K562 treated with DMSO at 1 percent for 48 hours (cell line): Measurements from ENCODE around the gene CYP26A1. TPM values are rescaled to one million over a fixed set of nuclear protein-coding genes. Genes with fewer than 3 reads are reported as not detected.

ENCODE experiments used
- total RNA-seq: library from RNA; unstranded; fragments of 300-600 nt; gene quantifications from 2 replicates; pipeline ENCODE4 v1.2.3, GENCODE V29; 2022; ENCODE audit warnings: low replicate concordance; ENCODE audit errors: extremely low read depth

CYP26A1 gene, protein sequence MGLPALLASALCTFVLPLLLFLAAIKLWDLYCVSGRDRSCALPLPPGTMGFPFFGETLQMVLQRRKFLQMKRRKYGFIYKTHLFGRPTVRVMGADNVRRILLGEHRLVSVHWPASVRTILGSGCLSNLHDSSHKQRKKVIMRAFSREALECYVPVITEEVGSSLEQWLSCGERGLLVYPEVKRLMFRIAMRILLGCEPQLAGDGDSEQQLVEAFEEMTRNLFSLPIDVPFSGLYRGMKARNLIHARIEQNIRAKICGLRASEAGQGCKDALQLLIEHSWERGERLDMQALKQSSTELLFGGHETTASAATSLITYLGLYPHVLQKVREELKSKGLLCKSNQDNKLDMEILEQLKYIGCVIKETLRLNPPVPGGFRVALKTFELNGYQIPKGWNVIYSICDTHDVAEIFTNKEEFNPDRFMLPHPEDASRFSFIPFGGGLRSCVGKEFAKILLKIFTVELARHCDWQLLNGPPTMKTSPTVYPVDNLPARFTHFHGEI
- not detected in 2 replicates for total RNA-seq

GRCh38 chr10:93073539-93074146 is at the start of gene CYP26A1:
Gene CYP26A1 (plus strand): TSS chr10:93073893. CDS start chr10:93073935, 42 bp downstream.

DNA sequence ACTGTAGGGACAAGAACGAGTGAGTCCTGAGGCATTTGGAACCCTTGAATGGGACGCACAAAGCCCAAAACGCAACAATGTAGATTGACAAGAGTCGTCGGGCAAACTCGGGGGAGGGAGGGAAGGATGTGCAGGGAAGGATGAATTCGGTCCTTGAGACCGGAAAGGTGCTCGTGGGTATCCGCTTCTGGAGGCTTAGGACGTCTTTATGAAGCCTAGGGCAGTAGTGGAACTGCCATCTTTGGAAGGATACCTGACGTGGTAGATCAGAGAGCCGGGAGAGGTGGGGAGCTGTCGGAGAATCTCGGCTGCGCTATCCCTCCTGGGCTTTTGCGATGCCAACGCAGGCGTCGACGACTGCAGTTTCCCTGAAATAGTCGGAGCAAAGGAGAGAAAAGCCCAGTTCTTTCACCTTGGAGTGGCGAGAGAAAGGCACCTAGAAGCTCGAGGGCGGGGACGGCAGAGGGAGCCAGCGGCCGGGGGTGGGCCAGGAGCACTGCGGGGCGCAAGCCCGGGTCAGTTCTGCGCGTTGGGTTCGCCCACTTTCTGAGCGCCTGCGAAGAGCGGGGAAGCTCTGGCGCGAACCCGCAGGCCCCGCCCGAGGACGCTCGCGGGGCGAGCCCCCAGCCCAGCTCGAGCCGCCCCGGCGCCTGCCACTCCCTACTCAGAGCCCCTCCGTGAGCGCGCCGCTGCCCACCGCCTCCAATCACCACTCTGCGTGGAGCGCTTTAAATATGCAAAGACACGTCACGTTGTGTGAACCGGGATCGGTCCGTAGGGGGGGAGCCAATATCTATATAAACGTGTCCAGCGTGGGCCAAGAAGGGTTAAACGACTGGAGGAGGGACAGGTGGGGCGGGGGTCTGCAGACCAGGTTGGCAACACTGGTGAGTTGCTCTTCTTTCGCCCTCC is 13.5 kb upstream of the CYP26A1 start, which contains the start of gene CYP26C1:
Gene CYP26C1 (plus strand): TSS at position 824 of the 912 bp plus-strand sequence. CDS start 466 bp downstream, outside the sequence.

Other genes starting within 250 kb of the CYP26A1 start
- gene EXOC6, start 225.4 kb upstream of the CYP26A1 start, total RNA-seq, result not detected in 2 replicates
- not detected in 2 replicates for gene CYP26C1, start 13.1 kb upstream of the CYP26A1 start, total RNA-seq